Heart right ventricle (tissue), 16 donors: Measurements from ENCODE around the gene GTF3C2. TPM values are rescaled to one million over a fixed set of nuclear protein-coding genes. Genes with fewer than 3 reads are reported as not detected.

ENCODE experiments used
- ATAC-seq, 8 donors: fragments of 200-7000 bp; cut with Tn5 transposase; one replicate each; pipeline ENCODE4 v1.9.1; 2020; ENCODE audit warnings: mild to moderate bottlenecking in 8 of 8, moderate library complexity in 8 of 8, moderate number of reproducible peaks in 1 of 8
- DNase-seq, 2 donors: peaks; one replicate each; pipeline ENCODE4 v3.0.0-alpha.2; 2020
- H3K27ac ChIP-seq, 10 donors: fragments of 200-600 bp; sonication (generic) in 2 of 10; one replicate each; pipeline versions ENCODE4 v1.5.0 to v1.8.0; 2020 to 2022; ENCODE audit warnings: mild to moderate bottlenecking in 3 of 10
- H3K27me3 ChIP-seq, 7 donors: fragments of 200-600 bp; one replicate each; pipeline ENCODE4 v1.8.0; 2021 to 2022; ENCODE audit warnings: mild to moderate bottlenecking in 2 of 7
- H3K36me3 ChIP-seq, 9 donors: fragments of 200-600 bp; sonication (generic) in 1 of 9; one replicate each; pipeline versions ENCODE4 v1.5.0 to v1.8.0; 2020 to 2022; ENCODE audit warnings: mild to moderate bottlenecking in 2 of 9
- H3K4me1 ChIP-seq, 9 donors: fragments of 200-600 bp; sonication (generic) in 1 of 9; one replicate each; pipeline versions ENCODE4 v1.5.0 to v1.8.0; 2020 to 2022; ENCODE audit warnings: mild to moderate bottlenecking in 4 of 9
- H3K4me3 ChIP-seq, 10 donors: fragments of 200-600 bp; sonication (generic) in 2 of 10; one replicate each; pipeline versions ENCODE4 v1.5.0 to v1.8.0; 2020 to 2022; ENCODE audit warnings: mild to moderate bottlenecking in 7 of 10, moderate library complexity in 2 of 10
- H3K9me3 ChIP-seq, 11 donors: fragments of 200-600 bp in 10 of 11; sonication (generic) in 2 of 11; one replicate each; pipeline versions ENCODE4 v1.5.0 to v1.8.0; 2013 to 2022; ENCODE audit warnings: mild to moderate bottlenecking in 2 of 11, control low read depth in 1 of 11, moderate library complexity in 1 of 11
- WGBS, 2 donors: extraction: QIAGEN DNeasy Blood & Tissue Kit; methylation state at CpG; one replicate each; pipeline ENCODE4 v1.1.7; 2013; ENCODE audit warnings: inconsistent platforms in 1 of 2; 5-methylcytosine and 5-hydroxymethylcytosine counted together
- intact Hi-C, 10 donors: fragments of 100-400 bp; cut with DNase I; formaldehyde crosslinking; loops; one replicate each; pipeline versions ENCODE4 v1.11.1 to v1.14.2; 2022
- polyA plus RNA-seq, 2 donors: library from polyadenylated mRNA; stranded (reverse); fragments of 200-250 nt; gene quantifications; one replicate each; pipeline ENCODE4 v1.2.3, GENCODE V29; 2013
- total RNA-seq, 10 donors: library from RNA; stranded (reverse); fragmentation: NEBNext Ultra II Directional in 3 of 10; extraction: Animal tissue kit (Norgen Biotek cat#: 25700) in 3 of 10; gene quantifications; one replicate each; pipeline versions ENCODE4 v1.2.1 to v1.2.4, GENCODE V29; 2021 to 2023
- TF ChIP-seq, protein P1 (sequence below), 9 donors: fragments of 200-600 bp; sonication (generic) in 2 of 9; IDR thresholded peaks; one replicate each; pipeline versions ENCODE4 v1.5.0 to v1.8.0; 2021 to 2022; ENCODE audit warnings: antibody characterized with exemption in 9 of 9, mild to moderate bottlenecking in 5 of 9, moderate library complexity in 1 of 9
- donor health status: Arrhythmogenic right ventricular cardiomyopathy.
- donor health status: ischemic (EF 13 %, LVEDD 7.1; RV severe dilation, severe dysfunction).
- donor health status: healthy with polysubstance abuse.
- donor health status: DM: no; HTN: yes; CAD: no.
- donor health status: DM: no; HTN: no; CAD: no.
- donor health status: ischemic (EF 25% LVEDD 6.9; RV normal size, moderate dysfunction).
- donor health status: ischemic (EF 25% LVEDD 5.7; RV mildly dilated, moderate dysfunction).
- donor health status: healthy.
- donor health status: DM: yes; HTN: yes; CAD: no.
- donor health status: Ischemic cardiomyopathy.
- donor health status: ischemic (EF 35%, LVEDD 5.7; RV mildly dilated, moderate dysfunction).
- donor health status: nonischemic (EF 11% LVEDD 7.7; RV severe dilation, severe dysfunction).
- donor health status: DM: yes; HTN: yes; CAD: no.
- donor health status: PGD.
- donor health status: ischemic (EF 29% LVEDD 5.4; RV normal size, mild dysfunction).
- donor health status: nonischemic (EF 23%, LVEDD 6.1; RV moderate dilation, normal function).

The GTF3C2 gene
- total and polyA plus RNA-seq, 12 donors: 17.6 to 30.3 (median 23.6) TPM

DNA sequence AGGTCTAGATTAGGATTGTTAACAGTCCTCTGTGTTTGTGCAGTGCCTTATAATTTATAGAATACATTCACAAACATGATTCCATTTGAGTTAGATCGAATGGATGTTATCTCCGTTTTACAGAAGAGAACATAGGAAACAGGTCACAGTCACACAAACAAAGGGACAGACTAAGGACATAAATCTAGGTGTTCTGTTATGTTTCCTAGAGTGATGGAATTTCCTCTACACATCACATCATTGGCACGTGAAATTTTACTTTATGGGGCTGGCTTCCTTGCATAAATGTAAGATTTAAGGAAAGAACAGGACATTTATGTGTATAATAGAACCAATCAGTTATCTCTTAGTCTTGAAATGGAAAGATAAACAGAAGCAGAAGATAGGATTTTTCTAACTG is 68.0 kb downstream of the GTF3C2 start:
- intact Hi-C loops: loop anchor here in 3 of 10 donors (10.0 kb wide), 2 partner anchors 114 to 324 kb away; no protein-coding TSS in a partner anchor
- 22 to 23% methylated on average over 3 of the region's 3 CpGs for WGBS, 2 donors
- no peak for ATAC-seq
- H3K27ac ChIP-seq: peak overlapping the region in 1 of 10 donors; percentile 1
- no peaks in the 10 kb centered on the region for H3K36me3 ChIP-seq
- no peaks in the 10 kb centered on the region for H3K9me3 ChIP-seq
- H3K4me3 ChIP-seq: no peak overlapping the region
- peaks cover 0 to 18% (median 0%) of the 10 kb centered on the region in 7 donors for H3K27me3 ChIP-seq
- TF ChIP-seq, protein P1, sequence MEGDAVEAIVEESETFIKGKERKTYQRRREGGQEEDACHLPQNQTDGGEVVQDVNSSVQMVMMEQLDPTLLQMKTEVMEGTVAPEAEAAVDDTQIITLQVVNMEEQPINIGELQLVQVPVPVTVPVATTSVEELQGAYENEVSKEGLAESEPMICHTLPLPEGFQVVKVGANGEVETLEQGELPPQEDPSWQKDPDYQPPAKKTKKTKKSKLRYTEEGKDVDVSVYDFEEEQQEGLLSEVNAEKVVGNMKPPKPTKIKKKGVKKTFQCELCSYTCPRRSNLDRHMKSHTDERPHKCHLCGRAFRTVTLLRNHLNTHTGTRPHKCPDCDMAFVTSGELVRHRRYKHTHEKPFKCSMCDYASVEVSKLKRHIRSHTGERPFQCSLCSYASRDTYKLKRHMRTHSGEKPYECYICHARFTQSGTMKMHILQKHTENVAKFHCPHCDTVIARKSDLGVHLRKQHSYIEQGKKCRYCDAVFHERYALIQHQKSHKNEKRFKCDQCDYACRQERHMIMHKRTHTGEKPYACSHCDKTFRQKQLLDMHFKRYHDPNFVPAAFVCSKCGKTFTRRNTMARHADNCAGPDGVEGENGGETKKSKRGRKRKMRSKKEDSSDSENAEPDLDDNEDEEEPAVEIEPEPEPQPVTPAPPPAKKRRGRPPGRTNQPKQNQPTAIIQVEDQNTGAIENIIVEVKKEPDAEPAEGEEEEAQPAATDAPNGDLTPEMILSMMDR (IDR thresholded peaks at IDR 0.05): no peak
- no peak for DNase-seq
- peaks cover 0 to 70% (median 24%) of the 10 kb centered on the region in 9 donors for H3K4me1 ChIP-seq

DNA sequence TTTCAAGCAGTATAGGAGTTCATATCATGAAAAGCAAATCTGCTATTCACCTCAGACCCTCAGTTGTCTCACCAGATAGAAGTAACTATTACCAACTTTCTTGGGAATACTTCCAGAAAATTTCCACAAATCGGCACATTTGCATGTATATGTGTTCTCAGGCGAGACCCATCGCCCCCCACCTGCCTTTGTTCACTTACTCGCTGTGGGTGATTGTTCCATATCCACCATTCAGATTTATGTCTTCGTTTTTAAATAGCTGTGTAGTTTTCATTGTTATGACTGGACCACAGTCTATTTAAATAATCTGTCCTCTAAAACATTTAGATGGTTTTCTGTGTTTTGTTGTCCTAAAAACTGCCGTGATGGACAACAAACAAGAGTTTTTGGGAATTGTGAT is 71.1 kb downstream of the GTF3C2 start:
- intact Hi-C loops: loop anchor here in 3 of 10 donors (10.0 kb wide), 2 partner anchors 111 to 321 kb away; no protein-coding TSS in a partner anchor
- peak overlapping the region in 2 of 10 donors; percentile 96 to 97 for H3K27ac ChIP-seq
- no peaks in the 10 kb centered on the region for H3K9me3 ChIP-seq
- H3K4me3 ChIP-seq: peak overlapping the region in 8 of 10 donors; percentile 45 to 69 (median 62)
- H3K4me1 ChIP-seq: peaks cover 0 to 56% (median 19%) of the 10 kb centered on the region in 9 donors
- WGBS, 2 donors: 44 to 65% methylated on average over 6 of the region's 6 CpGs
- peaks cover 0 to 7% (median 4%) of the 10 kb centered on the region in 7 donors for H3K27me3 ChIP-seq
- H3K36me3 ChIP-seq: no peaks in the 10 kb centered on the region
- TF ChIP-seq, protein P1 (IDR thresholded peaks at IDR 0.05): no peak
- ATAC-seq (no peak), DNase-seq (no peak)

DNA sequence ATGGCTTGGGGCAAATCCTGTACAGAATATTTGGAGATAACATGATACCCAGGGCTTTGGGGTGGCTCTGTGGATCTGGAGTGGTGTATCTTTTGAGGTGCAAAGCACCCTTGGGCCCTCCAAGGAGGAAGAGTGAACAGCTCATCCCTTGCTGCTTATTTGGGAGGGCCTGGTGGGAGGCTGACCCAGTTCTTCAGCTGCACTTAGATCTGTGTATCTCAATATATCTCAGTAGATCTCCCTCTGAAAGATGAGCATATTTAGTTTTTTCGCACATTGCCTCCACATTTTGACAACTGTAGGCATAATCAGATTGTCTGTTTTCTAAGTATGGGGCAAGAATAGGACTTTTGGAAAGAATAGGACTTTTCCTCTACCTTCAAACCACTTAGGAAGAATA is 71.6 kb downstream of the GTF3C2 start:
- Histone ChIP-seq H3K27me3 (peaks cover 0 to 7% (median 4%) of the 10 kb centered on the region in 7 donors), H3K9me3 (no peaks in the 10 kb centered on the region), H3K36me3 (no peaks in the 10 kb centered on the region), H3K4me3 (peak overlapping the region in 9 of 10 donors; percentile 45 to 69 (median 61)), H3K27ac (peak overlapping the region in 5 of 10 donors; percentile 24 to 97 (median 95)), H3K4me1 (peaks cover 0 to 56% (median 23%) of the 10 kb centered on the region in 9 donors)
- TF ChIP-seq, protein P1 (IDR thresholded peaks at IDR 0.05): no peak
- 70 to 83% methylated on average over 1 of the region's 1 CpG for WGBS, 2 donors
- intact Hi-C loops: loop anchor here in 6 of 10 donors (5.0 to 10.0 kb wide), 5 partner anchors 38 to 323 kb away; no protein-coding TSS in a partner anchor
- no peak for ATAC-seq
- no peak for DNase-seq

DNA sequence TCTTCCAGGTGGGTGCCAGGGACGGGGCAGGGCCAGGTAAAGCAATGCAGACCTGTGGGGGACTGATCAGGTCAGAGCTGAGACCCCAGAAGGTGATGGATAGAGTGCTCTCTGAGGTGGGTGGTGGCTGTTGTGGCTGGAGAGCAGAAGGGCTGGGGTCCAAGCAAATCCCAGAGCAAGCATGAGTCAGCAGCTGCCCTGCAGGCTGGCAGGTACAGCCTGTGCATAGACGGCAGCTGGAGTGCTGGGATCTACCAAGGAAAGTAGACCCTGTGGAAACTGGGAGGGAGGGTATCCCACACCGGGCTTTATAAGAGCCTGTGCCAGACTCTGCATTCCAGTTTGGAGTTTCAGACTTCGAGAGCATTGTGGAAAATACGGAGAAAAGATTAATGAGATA is 73.7 kb downstream of the GTF3C2 start:
- TF ChIP-seq, protein P1 (IDR thresholded peaks at IDR 0.05): no peak
- H3K27ac ChIP-seq: peak overlapping the region; percentile 85 to 97 (median 92)
- peaks cover 0 to 7% (median 4%) of the 10 kb centered on the region in 7 donors for H3K27me3 ChIP-seq
- no peak for DNase-seq
- ATAC-seq: peak; percentile 38 to 80 (median 72)
- 18 to 19% methylated on average over 5 of the region's 5 CpGs for WGBS, 2 donors
- H3K4me3 ChIP-seq: peak overlapping the region; percentile 30 to 69 (median 56)
- intact Hi-C loops: loop anchor here in 7 of 10 donors (1.0 to 10.0 kb wide), 7 partner anchors 21 to 321 kb away; no protein-coding TSS in a partner anchor
- H3K36me3 ChIP-seq: no peaks in the 10 kb centered on the region
- H3K9me3 ChIP-seq: no peaks in the 10 kb centered on the region
- peaks cover 0 to 41% (median 23%) of the 10 kb centered on the region in 9 donors for H3K4me1 ChIP-seq
